WTC11 (cell line): ENCODE data around the gene CDH12.
"Not testable (repeated sequence)": the region's sequence is repeated elsewhere in the genome, so short reads cannot be mapped to it uniquely, and the experiment has no call there.

Experiments
- NR2C2 ChIP-seq: sonication (generic); formaldehyde crosslinking; IDR thresholded peaks from 2 replicates; pipeline ENCODE4 v1.8.0; 2022; ENCODE audit warnings: mild to moderate bottlenecking, missing genetic modification reagents
- USF1 ChIP-seq: sonication (generic); formaldehyde crosslinking; IDR thresholded peaks from 2 replicates; pipeline ENCODE4 v1.8.0; 2022; ENCODE audit warnings: mild to moderate bottlenecking, missing genetic modification reagents
- TF ChIP-seq, protein P1 (sequence below): fragments of 200-600 bp; IDR thresholded peaks from 2 replicates; pipeline ENCODE4 v1.8.0; 2022; ENCODE audit warnings: antibody characterized with exemption
- TF ChIP-seq, protein P2 (sequence below): sonication (generic); formaldehyde crosslinking; IDR thresholded peaks from 2 replicates; pipeline ENCODE4 v1.8.0; 2022; ENCODE audit warnings: mild to moderate bottlenecking, missing genetic modification reagents

- TF ChIP-seq, protein P1, sequence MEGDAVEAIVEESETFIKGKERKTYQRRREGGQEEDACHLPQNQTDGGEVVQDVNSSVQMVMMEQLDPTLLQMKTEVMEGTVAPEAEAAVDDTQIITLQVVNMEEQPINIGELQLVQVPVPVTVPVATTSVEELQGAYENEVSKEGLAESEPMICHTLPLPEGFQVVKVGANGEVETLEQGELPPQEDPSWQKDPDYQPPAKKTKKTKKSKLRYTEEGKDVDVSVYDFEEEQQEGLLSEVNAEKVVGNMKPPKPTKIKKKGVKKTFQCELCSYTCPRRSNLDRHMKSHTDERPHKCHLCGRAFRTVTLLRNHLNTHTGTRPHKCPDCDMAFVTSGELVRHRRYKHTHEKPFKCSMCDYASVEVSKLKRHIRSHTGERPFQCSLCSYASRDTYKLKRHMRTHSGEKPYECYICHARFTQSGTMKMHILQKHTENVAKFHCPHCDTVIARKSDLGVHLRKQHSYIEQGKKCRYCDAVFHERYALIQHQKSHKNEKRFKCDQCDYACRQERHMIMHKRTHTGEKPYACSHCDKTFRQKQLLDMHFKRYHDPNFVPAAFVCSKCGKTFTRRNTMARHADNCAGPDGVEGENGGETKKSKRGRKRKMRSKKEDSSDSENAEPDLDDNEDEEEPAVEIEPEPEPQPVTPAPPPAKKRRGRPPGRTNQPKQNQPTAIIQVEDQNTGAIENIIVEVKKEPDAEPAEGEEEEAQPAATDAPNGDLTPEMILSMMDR = not testable (repeated sequence)
- TF ChIP-seq, protein P2, sequence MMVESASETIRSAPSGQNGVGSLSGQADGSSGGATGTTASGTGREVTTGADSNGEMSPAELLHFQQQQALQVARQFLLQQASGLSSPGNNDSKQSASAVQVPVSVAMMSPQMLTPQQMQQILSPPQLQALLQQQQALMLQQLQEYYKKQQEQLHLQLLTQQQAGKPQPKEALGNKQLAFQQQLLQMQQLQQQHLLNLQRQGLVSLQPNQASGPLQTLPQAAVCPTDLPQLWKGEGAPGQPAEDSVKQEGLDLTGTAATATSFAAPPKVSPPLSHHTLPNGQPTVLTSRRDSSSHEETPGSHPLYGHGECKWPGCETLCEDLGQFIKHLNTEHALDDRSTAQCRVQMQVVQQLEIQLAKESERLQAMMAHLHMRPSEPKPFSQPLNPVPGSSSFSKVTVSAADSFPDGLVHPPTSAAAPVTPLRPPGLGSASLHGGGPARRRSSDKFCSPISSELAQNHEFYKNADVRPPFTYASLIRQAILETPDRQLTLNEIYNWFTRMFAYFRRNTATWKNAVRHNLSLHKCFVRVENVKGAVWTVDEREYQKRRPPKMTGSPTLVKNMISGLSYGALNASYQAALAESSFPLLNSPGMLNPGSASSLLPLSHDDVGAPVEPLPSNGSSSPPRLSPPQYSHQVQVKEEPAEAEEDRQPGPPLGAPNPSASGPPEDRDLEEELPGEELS = not testable (repeated sequence)
- not testable (repeated sequence) for TF ChIP-seq USF1 (CRISPR knock-in tag); NR2C2
Measured at GRCh38 chr5:22774214-22774613, 78.9 kb downstream of the CDH12 start.
